Measurements from ENCODE around the gene EEIG2. TPM values are rescaled to one million over a fixed set of nuclear protein-coding genes. Genes with fewer than 3 reads are reported as not detected.

The EEIG2 gene
- total and polyA plus RNA-seq, 9 of the 15 experiments (the other 6 are each of a cell fraction or from before 2014, with no cell fraction given), result 6.1 to 26.9 (median 15.2) TPM

DNA sequence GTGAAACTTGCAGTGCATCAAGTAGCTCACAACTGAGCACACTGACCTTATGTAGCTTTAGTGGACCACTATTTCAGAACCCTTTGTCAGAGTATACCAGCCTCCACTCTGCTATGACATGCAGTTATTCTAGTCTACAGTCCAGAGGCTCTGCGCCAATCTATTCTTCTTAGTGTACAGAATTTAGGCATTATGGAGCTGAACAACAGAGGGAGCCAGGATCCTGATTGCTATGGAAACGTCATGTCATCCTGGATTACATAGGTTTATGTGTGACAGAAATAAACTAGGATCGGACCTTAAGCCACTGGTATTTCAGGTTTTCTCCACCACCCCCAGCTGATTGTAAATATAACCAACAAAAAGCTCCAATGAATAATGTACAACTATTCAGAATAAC is 48.1 kb upstream of the EEIG2 start:
- no peak overlapping the region for H3K4me3 ChIP-seq
- no peak overlapping the region for H3K4me2 ChIP-seq (ENCODE audit: insufficient read depth, low read length)
- no peak overlapping the region for H3K27ac ChIP-seq (ENCODE audit: extremely low read depth, low read depth, low read length)
- CTCF ChIA-PET (ENCODE audit: low intra/inter-chr PET ratio), result interaction anchor here (0.6 to 4.9 kb wide), 9 partner anchors 11 to 730 kb away, joined by 3 to 69 read pairs (median 9); partner anchors contain the start of gene EEIG2
- H4K20me1 ChIP-seq (replicated peaks; ENCODE audit: control insufficient read depth, insufficient read depth, low read length), result no peaks in the 10 kb centered on the region
- H3K9ac ChIP-seq (ENCODE audit: insufficient read depth in 1 of 2, low read depth in 2 of 2, low read length in 2 of 2), result no peak overlapping the region
- ATAC-seq, result peak; percentile 66
- no peak for FAIRE-seq
- no peaks in the 10 kb centered on the region for H3K79me2 ChIP-seq (ENCODE audit: control insufficient read depth, insufficient read depth, low read length)
- DNase-seq (ENCODE audit: extremely low read depth in 1 of 4, low spot score in 3 of 4), result no peak
- H3K4me1 ChIP-seq (replicated peaks in 1 of 2; ENCODE audit: control insufficient read depth in 2 of 2, insufficient read depth in 2 of 2, low read length in 2 of 2), result no peaks in the 10 kb centered on the region
- no peaks in the 10 kb centered on the region for H3K9me1 ChIP-seq (ENCODE audit: control insufficient read depth, insufficient read depth, low read length)
- in situ Hi-C loops (cut with MboI) (loop anchor here (5.0 kb wide), 1 partner anchor 51 kb away; the partner anchor contains the start of gene EEIG2), intact Hi-C loops (cut with micrococcal nuclease) (loop anchor here (1.0 to 5.0 kb wide), 7 partner anchors 50 to 729 kb away; partner anchors contain the start of gene ELAPOR1)
- WGBS (ENCODE audit: insufficient coverage, low coverage, missing lambda C conversion rate), result 36% methylated on average over 3 of the region's 3 CpGs
- H3K27me3 ChIP-seq (ENCODE audit: control insufficient read depth in 2 of 2, insufficient read depth in 2 of 2, low read length in 2 of 2), result no peaks in the 10 kb centered on the region
- H3K36me3 ChIP-seq (ENCODE audit: control insufficient read depth, insufficient read depth, low read length), result no peaks in the 10 kb centered on the region
- H2AFZ ChIP-seq (ENCODE audit: low read depth, low read length), result no peak overlapping the region
- no TSS peak for BruUV-seq (replicated peaks)
- POLR2A ChIA-PET, result interaction anchor here (0.6 to 2.3 kb wide), 4 partner anchors 10 to 49 kb away, joined by 3 to 12 read pairs (median 6); partner anchors contain the start of gene EEIG2
- no peaks in the 10 kb centered on the region for H3K9me3 ChIP-seq (replicated peaks; ENCODE audit: control insufficient read depth, insufficient read depth, low read depth, low read length)
- TF ChIP-seq, protein P1, sequence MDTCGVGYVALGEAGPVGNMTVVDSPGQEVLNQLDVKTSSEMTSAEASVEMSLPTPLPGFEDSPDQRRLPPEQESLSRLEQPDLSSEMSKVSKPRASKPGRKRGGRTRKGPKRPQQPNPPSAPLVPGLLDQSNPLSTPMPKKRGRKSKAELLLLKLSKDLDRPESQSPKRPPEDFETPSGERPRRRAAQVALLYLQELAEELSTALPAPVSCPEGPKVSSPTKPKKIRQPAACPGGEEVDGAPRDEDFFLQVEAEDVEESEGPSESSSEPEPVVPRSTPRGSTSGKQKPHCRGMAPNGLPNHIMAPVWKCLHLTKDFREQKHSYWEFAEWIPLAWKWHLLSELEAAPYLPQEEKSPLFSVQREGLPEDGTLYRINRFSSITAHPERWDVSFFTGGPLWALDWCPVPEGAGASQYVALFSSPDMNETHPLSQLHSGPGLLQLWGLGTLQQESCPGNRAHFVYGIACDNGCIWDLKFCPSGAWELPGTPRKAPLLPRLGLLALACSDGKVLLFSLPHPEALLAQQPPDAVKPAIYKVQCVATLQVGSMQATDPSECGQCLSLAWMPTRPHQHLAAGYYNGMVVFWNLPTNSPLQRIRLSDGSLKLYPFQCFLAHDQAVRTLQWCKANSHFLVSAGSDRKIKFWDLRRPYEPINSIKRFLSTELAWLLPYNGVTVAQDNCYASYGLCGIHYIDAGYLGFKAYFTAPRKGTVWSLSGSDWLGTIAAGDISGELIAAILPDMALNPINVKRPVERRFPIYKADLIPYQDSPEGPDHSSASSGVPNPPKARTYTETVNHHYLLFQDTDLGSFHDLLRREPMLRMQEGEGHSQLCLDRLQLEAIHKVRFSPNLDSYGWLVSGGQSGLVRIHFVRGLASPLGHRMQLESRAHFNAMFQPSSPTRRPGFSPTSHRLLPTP (IDR thresholded peaks at IDR 0.05; ENCODE audit: borderline replicate concordance, extremely low read depth, insufficient read length), result no peak
- TF ChIP-seq, protein P2, sequence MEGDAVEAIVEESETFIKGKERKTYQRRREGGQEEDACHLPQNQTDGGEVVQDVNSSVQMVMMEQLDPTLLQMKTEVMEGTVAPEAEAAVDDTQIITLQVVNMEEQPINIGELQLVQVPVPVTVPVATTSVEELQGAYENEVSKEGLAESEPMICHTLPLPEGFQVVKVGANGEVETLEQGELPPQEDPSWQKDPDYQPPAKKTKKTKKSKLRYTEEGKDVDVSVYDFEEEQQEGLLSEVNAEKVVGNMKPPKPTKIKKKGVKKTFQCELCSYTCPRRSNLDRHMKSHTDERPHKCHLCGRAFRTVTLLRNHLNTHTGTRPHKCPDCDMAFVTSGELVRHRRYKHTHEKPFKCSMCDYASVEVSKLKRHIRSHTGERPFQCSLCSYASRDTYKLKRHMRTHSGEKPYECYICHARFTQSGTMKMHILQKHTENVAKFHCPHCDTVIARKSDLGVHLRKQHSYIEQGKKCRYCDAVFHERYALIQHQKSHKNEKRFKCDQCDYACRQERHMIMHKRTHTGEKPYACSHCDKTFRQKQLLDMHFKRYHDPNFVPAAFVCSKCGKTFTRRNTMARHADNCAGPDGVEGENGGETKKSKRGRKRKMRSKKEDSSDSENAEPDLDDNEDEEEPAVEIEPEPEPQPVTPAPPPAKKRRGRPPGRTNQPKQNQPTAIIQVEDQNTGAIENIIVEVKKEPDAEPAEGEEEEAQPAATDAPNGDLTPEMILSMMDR (IDR thresholded peaks at IDR 0.05 in 2 of 3, conservative IDR thresholded peaks at IDR 0.05 in 1 of 3; ENCODE audit: insufficient read depth in 2 of 3, low read depth in 1 of 3, low read length in 3 of 3), result peak in 2 of 3 experiments; percentile 16 to 29; a peak in 2 of 6 replicates
- TF ChIP-seq RFX1 (IDR thresholded peaks at IDR 0.05) (peak; percentile 80), MEIS2 (IDR thresholded peaks at IDR 0.05; ENCODE audit: partially characterized antibody) (peak; percentile 34)
- TF ChIP-seq, protein P3, sequence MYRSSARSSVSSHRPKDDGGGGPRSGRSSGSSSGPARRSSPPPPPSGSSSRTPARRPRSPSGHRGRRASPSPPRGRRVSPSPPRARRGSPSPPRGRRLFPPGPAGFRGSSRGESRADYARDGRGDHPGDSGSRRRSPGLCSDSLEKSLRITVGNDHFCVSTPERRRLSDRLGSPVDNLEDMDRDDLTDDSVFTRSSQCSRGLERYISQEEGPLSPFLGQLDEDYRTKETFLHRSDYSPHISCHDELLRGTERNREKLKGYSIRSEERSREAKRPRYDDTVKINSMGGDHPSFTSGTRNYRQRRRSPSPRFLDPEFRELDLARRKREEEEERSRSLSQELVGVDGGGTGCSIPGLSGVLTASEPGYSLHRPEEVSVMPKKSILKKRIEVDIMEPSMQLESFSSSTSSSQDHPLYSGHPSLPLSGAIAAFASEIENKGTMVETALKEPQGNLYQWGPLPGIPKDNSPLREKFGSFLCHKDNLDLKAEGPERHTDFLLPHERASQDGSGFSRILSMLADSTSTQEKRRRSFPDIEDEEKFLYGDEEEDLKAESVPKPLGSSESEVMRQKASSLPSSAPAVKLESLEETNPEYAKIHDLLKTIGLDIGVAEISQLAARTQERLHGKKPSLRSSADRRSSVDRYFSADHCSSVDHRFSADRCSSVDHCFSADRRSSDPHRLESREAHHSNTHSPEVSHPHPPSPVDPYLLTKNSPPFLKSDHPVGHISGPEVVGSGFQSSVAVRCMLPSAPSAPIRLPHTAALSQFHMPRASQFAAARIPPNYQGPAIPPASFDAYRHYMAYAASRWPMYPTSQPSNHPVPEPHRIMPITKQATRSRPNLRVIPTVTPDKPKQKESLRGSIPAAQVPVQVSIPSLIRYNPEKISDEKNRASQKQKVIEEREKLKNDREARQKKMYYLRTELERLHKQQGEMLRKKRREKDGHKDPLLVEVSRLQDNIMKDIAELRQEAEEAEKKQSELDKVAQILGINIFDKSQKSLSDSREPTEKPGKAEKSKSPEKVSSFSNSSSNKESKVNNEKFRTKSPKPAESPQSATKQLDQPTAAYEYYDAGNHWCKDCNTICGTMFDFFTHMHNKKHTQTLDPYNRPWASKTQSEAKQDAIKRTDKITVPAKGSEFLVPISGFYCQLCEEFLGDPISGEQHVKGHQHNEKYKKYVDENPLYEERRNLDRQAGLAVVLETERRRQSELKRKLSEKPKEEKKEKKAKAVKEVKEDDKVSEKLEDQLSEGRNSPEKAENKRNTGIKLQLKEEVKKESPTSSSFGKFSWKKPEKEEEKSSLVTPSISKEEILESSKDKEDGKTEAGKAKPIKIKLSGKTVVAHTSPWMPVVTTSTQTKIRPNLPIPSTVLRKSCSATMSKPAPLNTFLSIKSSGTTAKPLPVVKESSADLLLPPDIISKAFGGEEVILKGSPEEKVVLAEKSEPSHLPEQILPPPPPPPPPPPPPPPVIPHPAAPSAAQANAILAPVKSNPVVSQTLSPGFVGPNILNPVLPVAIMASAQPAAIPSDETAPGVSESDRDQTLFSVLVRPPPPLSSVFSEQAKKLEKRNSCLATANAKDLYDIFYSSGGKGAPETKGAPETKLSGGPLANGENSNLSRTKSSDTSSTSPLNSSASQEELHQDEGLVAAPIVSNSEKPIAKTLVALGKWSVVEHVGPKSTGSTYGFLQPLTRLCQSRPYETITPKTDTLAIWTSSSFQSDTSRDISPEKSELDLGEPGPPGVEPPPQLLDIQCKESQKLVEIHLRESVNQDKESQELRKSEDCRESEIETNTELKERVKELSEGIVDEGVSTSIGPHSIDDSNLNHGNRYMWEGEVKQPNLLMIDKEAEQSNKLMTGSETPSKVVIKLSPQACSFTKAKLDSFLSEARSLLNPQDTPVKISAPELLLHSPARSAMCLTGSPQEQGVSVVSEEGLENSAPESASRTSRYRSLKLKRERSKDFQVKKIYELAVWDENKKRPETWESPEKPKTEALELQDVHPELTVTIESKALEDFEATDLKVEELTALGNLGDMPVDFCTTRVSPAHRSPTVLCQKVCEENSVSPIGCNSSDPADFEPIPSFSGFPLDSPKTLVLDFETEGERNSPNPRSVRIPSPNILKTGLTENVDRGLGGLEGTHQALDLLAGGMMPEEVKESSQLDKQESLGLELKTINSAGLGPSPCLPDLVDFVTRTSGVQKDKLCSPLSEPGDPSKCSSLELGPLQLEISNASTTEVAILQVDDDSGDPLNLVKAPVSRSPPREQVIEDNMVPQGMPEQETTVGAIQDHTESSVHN (IDR thresholded peaks at IDR 0.05; ENCODE audit: borderline replicate concordance in 1 of 2, low read depth in 1 of 2), result no peak
- TF ChIP-seq, protein P4, sequence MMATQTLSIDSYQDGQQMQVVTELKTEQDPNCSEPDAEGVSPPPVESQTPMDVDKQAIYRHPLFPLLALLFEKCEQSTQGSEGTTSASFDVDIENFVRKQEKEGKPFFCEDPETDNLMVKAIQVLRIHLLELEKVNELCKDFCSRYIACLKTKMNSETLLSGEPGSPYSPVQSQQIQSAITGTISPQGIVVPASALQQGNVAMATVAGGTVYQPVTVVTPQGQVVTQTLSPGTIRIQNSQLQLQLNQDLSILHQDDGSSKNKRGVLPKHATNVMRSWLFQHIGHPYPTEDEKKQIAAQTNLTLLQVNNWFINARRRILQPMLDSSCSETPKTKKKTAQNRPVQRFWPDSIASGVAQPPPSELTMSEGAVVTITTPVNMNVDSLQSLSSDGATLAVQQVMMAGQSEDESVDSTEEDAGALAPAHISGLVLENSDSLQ (IDR thresholded peaks at IDR 0.05), result peak; percentile 46

Data from K562 (cell line).